GM12878 (cell line): ENCODE data around the gene RAB11A.

Experiments used
- BRCA1 ChIP-seq: IDR thresholded peaks from 2 replicates; pipeline ENCODE4 v1.6.1; 2011; ENCODE audit warnings: low read depth, low read length, improper control_type of control experiment
- CBX3 ChIP-seq: fragments of 200-600 bp; sonication (generic); IDR thresholded peaks from 2 replicates; pipeline ENCODE4 v1.6.1; 2016; ENCODE audit warnings: low read depth, borderline replicate concordance
- GABPA ChIP-seq: IDR thresholded peaks from 2 replicates; pipeline ENCODE4 v1.6.1; 2014; ENCODE audit warnings: antibody characterized with exemption, low read depth, mild to moderate bottlenecking, inconsistent platforms
- MTA3 ChIP-seq: IDR thresholded peaks from 2 replicates; pipeline ENCODE4 v1.6.1; 2012; ENCODE audit warnings: low read length, inconsistent platforms, borderline replicate concordance
- MXI1 ChIP-seq: fragments of 150-350 bp; IDR thresholded peaks from 2 replicates; pipeline ENCODE4 v1.6.1; 2011; ENCODE audit warnings: low read depth, mild to moderate bottlenecking, inconsistent platforms, low read length, improper control_type of control experiment
- POLR2A ChIP-seq: IDR thresholded peaks from 2 replicates; pipeline ENCODE4 v1.6.1; 2011; ENCODE audit warnings: low read depth, mild to moderate bottlenecking, low read length
- POLR2AphosphoS2 ChIP-seq: IDR thresholded peaks from 2 replicates; pipeline ENCODE4 v1.6.1; 2011; ENCODE audit warnings: low read depth, mild to moderate bottlenecking, low read length, improper control_type of control experiment, moderate library complexity
- POLR2AphosphoS5 ChIP-seq: IDR thresholded peaks from 2 replicates; pipeline ENCODE4 v1.6.1; 2011; ENCODE audit warnings: mild to moderate bottlenecking, low read length, inconsistent platforms
- ZNF384 ChIP-seq: IDR thresholded peaks from 2 replicates; pipeline ENCODE4 v1.6.1; 2012; ENCODE audit warnings: low read depth, mild to moderate bottlenecking, low read length, improper control_type of control experiment, borderline replicate concordance
- TF ChIP-seq, protein P1 (sequence below): IDR thresholded peaks from 2 replicates; pipeline ENCODE4 v1.6.1; 2012; ENCODE audit warnings: low read depth, low read length, improper control_type of control experiment
- TF ChIP-seq, protein P2 (sequence below), 3 experiments: IDR thresholded peaks in 2 of 3; conservative IDR thresholded peaks in 1 of 3; 2 replicates each; pipeline ENCODE4 v1.5.1; 2011; ENCODE audit warnings: low read depth in 3 of 3, low read length in 3 of 3, mild to moderate bottlenecking in 3 of 3, control low read depth in 2 of 3, moderate library complexity in 2 of 3, inconsistent platforms in 1 of 3, mixed read lengths in 1 of 3; ENCODE audit not compliant: control insufficient read depth in 2 of 3, insufficient read depth in 1 of 3; ENCODE audit errors: extremely low read depth in 1 of 3

DNA sequence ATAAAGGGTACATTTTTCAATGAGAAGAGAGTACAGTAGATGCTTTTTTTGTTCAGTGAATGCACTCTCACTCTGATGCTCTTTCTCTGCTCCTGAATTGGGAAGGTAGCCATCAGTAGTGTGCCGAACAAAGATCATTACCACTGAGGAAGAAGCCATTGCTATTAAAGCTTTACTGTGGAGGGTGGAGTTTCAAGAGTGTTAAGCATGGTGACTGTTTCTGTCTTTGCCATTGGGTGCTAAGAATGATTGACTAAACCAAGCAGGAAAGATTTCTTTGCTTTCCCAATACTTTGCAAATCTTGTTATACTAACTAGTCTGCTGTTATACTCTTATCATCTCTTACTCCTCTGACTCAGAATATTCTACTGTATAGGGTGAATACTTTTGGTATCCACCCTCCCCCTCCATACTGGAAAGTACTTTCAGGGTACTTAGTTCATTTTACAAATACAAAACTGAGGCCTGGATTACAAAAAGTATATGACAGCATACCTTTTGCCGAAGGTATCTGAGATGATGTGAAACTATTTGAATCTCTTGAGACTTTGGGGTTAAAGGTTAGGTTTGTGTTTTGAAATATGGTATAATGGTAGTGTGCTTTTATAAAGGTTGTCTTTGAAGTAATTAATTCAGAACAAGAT lies 1.7 kb downstream of the RAB11A start:
- TF ChIP-seq MTA3 (no peak), POLR2AphosphoS2 (no peak), POLR2AphosphoS5 (peak; percentile 53; the same call in 1 of the 2 replicates), GABPA (no peak), POLR2A (0 out of 2 replicates have a peak, but pooled peaks have one; percentile 14), BRCA1 (no peak), CBX3 (no peak), ZNF384 (no peak), MXI1 (no peak)
- TF ChIP-seq, protein P1, sequence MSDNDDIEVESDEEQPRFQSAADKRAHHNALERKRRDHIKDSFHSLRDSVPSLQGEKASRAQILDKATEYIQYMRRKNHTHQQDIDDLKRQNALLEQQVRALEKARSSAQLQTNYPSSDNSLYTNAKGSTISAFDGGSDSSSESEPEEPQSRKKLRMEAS, result no peak
- TF ChIP-seq, protein P2, sequence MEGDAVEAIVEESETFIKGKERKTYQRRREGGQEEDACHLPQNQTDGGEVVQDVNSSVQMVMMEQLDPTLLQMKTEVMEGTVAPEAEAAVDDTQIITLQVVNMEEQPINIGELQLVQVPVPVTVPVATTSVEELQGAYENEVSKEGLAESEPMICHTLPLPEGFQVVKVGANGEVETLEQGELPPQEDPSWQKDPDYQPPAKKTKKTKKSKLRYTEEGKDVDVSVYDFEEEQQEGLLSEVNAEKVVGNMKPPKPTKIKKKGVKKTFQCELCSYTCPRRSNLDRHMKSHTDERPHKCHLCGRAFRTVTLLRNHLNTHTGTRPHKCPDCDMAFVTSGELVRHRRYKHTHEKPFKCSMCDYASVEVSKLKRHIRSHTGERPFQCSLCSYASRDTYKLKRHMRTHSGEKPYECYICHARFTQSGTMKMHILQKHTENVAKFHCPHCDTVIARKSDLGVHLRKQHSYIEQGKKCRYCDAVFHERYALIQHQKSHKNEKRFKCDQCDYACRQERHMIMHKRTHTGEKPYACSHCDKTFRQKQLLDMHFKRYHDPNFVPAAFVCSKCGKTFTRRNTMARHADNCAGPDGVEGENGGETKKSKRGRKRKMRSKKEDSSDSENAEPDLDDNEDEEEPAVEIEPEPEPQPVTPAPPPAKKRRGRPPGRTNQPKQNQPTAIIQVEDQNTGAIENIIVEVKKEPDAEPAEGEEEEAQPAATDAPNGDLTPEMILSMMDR (IDR thresholded peaks at IDR 0.05 in 2 of 3, conservative IDR thresholded peaks at IDR 0.05 in 1 of 3; ENCODE audit: control insufficient read depth in 2 of 3, extremely low read depth in 1 of 3, insufficient read depth in 1 of 3, low read depth in 3 of 3, low read length in 3 of 3), result no peak
